SU-DHL-6 (cell line): ENCODE measurements around the gene EOLA1.

Experiments
- H2AFZ ChIP-seq: fragments of 200-600 bp; sonication (generic); 2 replicates; pipeline ENCODE4 v1.6.1; 2014; ENCODE audit warnings: low read depth, mild to moderate bottlenecking, moderate library complexity, mixed read lengths, antibody characterized with exemption, low read length; ENCODE audit not compliant: severe bottlenecking
- H3F3A ChIP-seq: fragments of 200-600 bp; shearing (Covaris generic); 2 replicates; pipeline ENCODE4 v1.6.0; 2016; ENCODE audit warnings: antibody characterized with exemption, mild to moderate bottlenecking; ENCODE audit not compliant: insufficient read depth
- H3K27ac ChIP-seq: fragments of 200-600 bp; sonication (generic); 2 replicates; pipeline ENCODE4 v1.5.1; 2016; ENCODE audit warnings: low read depth, mild to moderate bottlenecking, low read length, moderate library complexity, mixed read lengths
- H3K27me3 ChIP-seq: fragments of 200-600 bp; sonication (generic), shearing (Covaris generic); 2 replicates; pipeline ENCODE4 v1.6.0; 2014; ENCODE audit warnings: mild to moderate bottlenecking, low read length
- H3K36me3 ChIP-seq: fragments of 200-600 bp; sonication (generic); 2 replicates; pipeline ENCODE4 v1.6.1; 2014; ENCODE audit warnings: mild to moderate bottlenecking, low read length, mixed read lengths
- H3K4me2 ChIP-seq: fragments of 300-600, 200-600 bp; shearing (Covaris generic), sonication (generic); 2 replicates; pipeline ENCODE4 v1.6.0; 2014; ENCODE audit warnings: low read length, low read depth, mild to moderate bottlenecking; ENCODE audit not compliant: poor library complexity, severe bottlenecking
- H3K4me3 ChIP-seq: fragments of 200-600 bp; sonication (generic); 2 replicates; pipeline ENCODE4 v1.5.1; 2014; ENCODE audit warnings: antibody characterized with exemption, low read length, mild to moderate bottlenecking, mixed read lengths; ENCODE audit not compliant: insufficient read depth, poor library complexity, severe bottlenecking
- H3K79me2 ChIP-seq: fragments of 200-600 bp; sonication (generic); 2 replicates; pipeline ENCODE4 v1.6.1; 2014; ENCODE audit warnings: mild to moderate bottlenecking, low read length, moderate library complexity; ENCODE audit not compliant: insufficient read depth
- H3K9ac ChIP-seq: fragments of 200-600 bp; sonication (generic); 2 replicates; pipeline ENCODE4 v1.7.0; 2014; ENCODE audit warnings: mild to moderate bottlenecking, low read length
- H3K9me2 ChIP-seq: fragments of 200-600 bp; sonication (generic); replicated peaks from 2 replicates; pipeline ENCODE4 v1.6.1; 2014; ENCODE audit warnings: low read length; ENCODE audit not compliant: insufficient read depth
- H3K9me3 ChIP-seq: fragments of 200-600 bp; sonication (generic); 2 replicates; pipeline ENCODE4 v1.6.1; 2014; ENCODE audit warnings: low read length, mixed read lengths; ENCODE audit not compliant: insufficient read depth
- H4K20me1 ChIP-seq: fragments of 200-600 bp; sonication (generic); 2 replicates; pipeline ENCODE4 v1.6.1; 2014; ENCODE audit warnings: low read depth, mild to moderate bottlenecking, antibody characterized with exemption, low read length, moderate library complexity, mixed read lengths
- EZH2phosphoT487 ChIP-seq: fragments of 200-600 bp; sonication (generic), shearing (Covaris generic); conservative IDR thresholded peaks from 2 replicates; pipeline ENCODE4 v1.6.1; 2018; ENCODE audit warnings: mild to moderate bottlenecking, antibody characterized with exemption, low read length, moderate library complexity, mixed read lengths
- TF ChIP-seq, protein P1 (sequence below): fragments of 200-600 bp; sonication (generic); IDR thresholded peaks from one replicate; pipeline ENCODE4 v1.5.1; 2017; ENCODE audit warnings: antibody characterized with exemption, mild to moderate bottlenecking, low read length, moderate library complexity; ENCODE audit not compliant: insufficient read depth, poor library complexity, severe bottlenecking

EOLA1 gene

DNA sequence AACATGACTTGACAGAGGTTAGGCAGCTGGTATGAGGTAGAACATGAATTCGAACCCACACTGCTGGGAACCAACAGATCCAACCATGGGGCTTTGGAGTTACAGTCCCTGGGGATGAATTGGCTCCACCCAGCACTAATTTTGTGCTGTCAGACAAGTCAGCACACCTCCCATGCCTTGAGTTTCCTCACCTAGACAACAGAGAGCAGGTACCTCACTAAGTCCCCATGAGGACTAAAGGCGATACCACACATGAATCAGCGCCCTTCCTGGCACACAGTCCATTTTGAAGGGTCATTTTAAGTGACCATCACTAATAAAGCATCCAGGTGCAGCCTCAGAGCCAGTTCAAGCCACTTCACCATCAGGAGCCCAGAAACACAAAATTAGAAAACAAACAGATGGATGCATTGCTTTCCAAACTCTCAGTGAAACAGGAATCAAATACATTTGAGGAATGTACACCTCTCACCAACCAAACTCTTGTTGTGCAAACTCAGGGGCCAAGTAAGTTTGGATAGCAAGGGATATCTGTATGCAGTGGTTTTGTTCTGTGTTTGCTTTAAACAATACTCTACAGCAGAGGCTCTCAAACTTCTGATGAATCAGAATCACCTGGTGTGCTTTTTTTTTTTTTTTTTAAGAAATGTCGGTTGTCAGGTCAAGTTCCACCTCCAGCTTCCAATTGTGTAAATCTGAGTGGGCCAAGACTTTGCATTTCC is 45.8 kb upstream of the EOLA1 start:
- H3K4me3 ChIP-seq = no peak overlapping the region
- H3K36me3 ChIP-seq = no peaks in the 10 kb centered on the region
- no peak overlapping the region for H3K9ac ChIP-seq
- H3K27ac ChIP-seq = no peak overlapping the region
- no peak overlapping the region for H3K4me2 ChIP-seq
- H3K9me3 ChIP-seq = no peaks in the 10 kb centered on the region
- no peaks in the 10 kb centered on the region for H3K79me2 ChIP-seq
- no peak overlapping the region for H2AFZ ChIP-seq
- no peaks in the 10 kb centered on the region for H4K20me1 ChIP-seq
- H3F3A ChIP-seq = no peaks in the 10 kb centered on the region
- H3K27me3 ChIP-seq = no peaks in the 10 kb centered on the region
- no peak for TF ChIP-seq EZH2phosphoT487
- TF ChIP-seq, protein P1, sequence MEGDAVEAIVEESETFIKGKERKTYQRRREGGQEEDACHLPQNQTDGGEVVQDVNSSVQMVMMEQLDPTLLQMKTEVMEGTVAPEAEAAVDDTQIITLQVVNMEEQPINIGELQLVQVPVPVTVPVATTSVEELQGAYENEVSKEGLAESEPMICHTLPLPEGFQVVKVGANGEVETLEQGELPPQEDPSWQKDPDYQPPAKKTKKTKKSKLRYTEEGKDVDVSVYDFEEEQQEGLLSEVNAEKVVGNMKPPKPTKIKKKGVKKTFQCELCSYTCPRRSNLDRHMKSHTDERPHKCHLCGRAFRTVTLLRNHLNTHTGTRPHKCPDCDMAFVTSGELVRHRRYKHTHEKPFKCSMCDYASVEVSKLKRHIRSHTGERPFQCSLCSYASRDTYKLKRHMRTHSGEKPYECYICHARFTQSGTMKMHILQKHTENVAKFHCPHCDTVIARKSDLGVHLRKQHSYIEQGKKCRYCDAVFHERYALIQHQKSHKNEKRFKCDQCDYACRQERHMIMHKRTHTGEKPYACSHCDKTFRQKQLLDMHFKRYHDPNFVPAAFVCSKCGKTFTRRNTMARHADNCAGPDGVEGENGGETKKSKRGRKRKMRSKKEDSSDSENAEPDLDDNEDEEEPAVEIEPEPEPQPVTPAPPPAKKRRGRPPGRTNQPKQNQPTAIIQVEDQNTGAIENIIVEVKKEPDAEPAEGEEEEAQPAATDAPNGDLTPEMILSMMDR = no peak
- no peaks in the 10 kb centered on the region for H3K9me2 ChIP-seq

GRCh38 chrX:149495573-149496071 is 45.2 kb upstream of the EOLA1 start:
- Histone ChIP-seq H3K9me3 (no peaks in the 10 kb centered on the region), H3K79me2 (no peaks in the 10 kb centered on the region), H3K9ac (no peak overlapping the region), H3K4me2 (no peak overlapping the region), H3K27ac (no peak overlapping the region), H2AFZ (no peak overlapping the region), H3K4me3 (no peak overlapping the region), H3K36me3 (no peaks in the 10 kb centered on the region), H4K20me1 (no peaks in the 10 kb centered on the region), H3K27me3 (no peaks in the 10 kb centered on the region), H3K9me2 (no peaks in the 10 kb centered on the region), H3F3A (no peaks in the 10 kb centered on the region)
- TF ChIP-seq, protein P1 = no peak
- no peak for TF ChIP-seq EZH2phosphoT487

- Histone ChIP-seq H3K4me3 (no peak overlapping the region), H3K27ac (no peak overlapping the region), H3K9me2 (no peaks in the 10 kb centered on the region), H4K20me1 (no peaks in the 10 kb centered on the region), H3K9ac (no peak overlapping the region), H3K27me3 (no peaks in the 10 kb centered on the region), H3K9me3 (no peaks in the 10 kb centered on the region), H3K79me2 (no peaks in the 10 kb centered on the region), H3F3A (no peaks in the 10 kb centered on the region), H3K36me3 (no peaks in the 10 kb centered on the region), H2AFZ (no peak overlapping the region), H3K4me2 (no peak overlapping the region)
- TF ChIP-seq EZH2phosphoT487 = no peak
- TF ChIP-seq, protein P1 = no peak
These were observed 43.8 kb upstream of the EOLA1 start for GRCh38 chrX:149497054-149497453.
